HG03432 (cell line): ENCODE measurements around the gene NEGR1.

Source experiments
- ATAC-seq: cut with Tn5 transposase; IDR thresholded peaks from one replicate; pipeline ENCODE4 v1.9.1; 2021; ENCODE audit warnings: mild to moderate bottlenecking, moderate library complexity; ENCODE audit not compliant: unreplicated experiment

NEGR1 gene

GRCh38 chr1:72235062-72235461 lies 47.3 kb downstream of the NEGR1 start:
- no peak for ATAC-seq

GRCh38 chr1:72230746-72231145 lies 51.6 kb downstream of the NEGR1 start:
- no peak for ATAC-seq

- ATAC-seq = no peak
Observed at GRCh38 chr1:72229893-72230292, 52.4 kb downstream of the NEGR1 start.

- ATAC-seq = no peak
Observed at GRCh38 chr1:72227667-72228066, 54.7 kb downstream of the NEGR1 start.

GRCh38 chr1:72224506-72224905 lies 57.8 kb downstream of the NEGR1 start:
- ATAC-seq = no peak

GRCh38 chr1:72221811-72222210 lies 60.5 kb downstream of the NEGR1 start:
- no peak for ATAC-seq

GRCh38 chr1:72218141-72218739 lies 64.1 kb downstream of the NEGR1 start:
- no peak for ATAC-seq

- no peak for ATAC-seq
Observed at GRCh38 chr1:72207059-72207458, 75.3 kb downstream of the NEGR1 start.

- no peak for ATAC-seq
Observed at GRCh38 chr1:72202761-72203160, 79.6 kb downstream of the NEGR1 start.

GRCh38 chr1:72197786-72198185 lies 84.6 kb downstream of the NEGR1 start:
- ATAC-seq = no peak

- ATAC-seq = no peak
Observed at GRCh38 chr1:72186733-72187307, 95.5 kb downstream of the NEGR1 start.

- ATAC-seq = no peak
Observed at GRCh38 chr1:72184099-72184701, 98.1 kb downstream of the NEGR1 start.

GRCh38 chr1:72182859-72183258 lies 99.5 kb downstream of the NEGR1 start:
- ATAC-seq = no peak

- no peak for ATAC-seq
Observed at GRCh38 chr1:72178266-72178665, 104.1 kb downstream of the NEGR1 start.

- ATAC-seq = no peak
Observed at GRCh38 chr1:72177711-72178110, 104.6 kb downstream of the NEGR1 start.

- ATAC-seq = no peak
Observed at GRCh38 chr1:72170246-72170645, 112.1 kb downstream of the NEGR1 start.

- ATAC-seq = no peak
Observed at GRCh38 chr1:72166426-72166825, 115.9 kb downstream of the NEGR1 start.

- no peak for ATAC-seq
Observed at GRCh38 chr1:72150508-72150907, 131.8 kb downstream of the NEGR1 start.

GRCh38 chr1:72141875-72142274 lies 140.5 kb downstream of the NEGR1 start:
- no peak for ATAC-seq

GRCh38 chr1:72140222-72140621 lies 142.1 kb downstream of the NEGR1 start:
- ATAC-seq = no peak

GRCh38 chr1:72137656-72138055 lies 144.7 kb downstream of the NEGR1 start:
- ATAC-seq = no peak

- ATAC-seq = peak; percentile 79
Observed at GRCh38 chr1:72129869-72130268, 152.5 kb downstream of the NEGR1 start.
